HCT116 (cell line): ENCODE measurements around the gene USF2. TPM values are rescaled to one million over a fixed set of nuclear protein-coding genes. Genes with fewer than 3 reads are reported as not detected.

Source experiments
- ATAC-seq: fragments of 200-7000 bp; cut with Tn5 transposase; 2 replicates; pipeline ENCODE4 v1.9.1; 2020; ENCODE audit warnings: mild to moderate bottlenecking, moderate library complexity
- BruUV-seq: library from RNA; stranded (reverse); fragments of 400-500 nt; replicated peaks from 2 replicates; lab custom pipeline; 2021; lab: Mats Ljungman, UMichigan
- CTCF ChIA-PET: fragments of 300-600 bp; sonication (Branson Sonifier 250); formaldehyde crosslinking; loops from one replicate; lab custom pipeline; 2021; ENCODE audit warnings: antibody characterized with exemption; lab: Charles Lee
- POLR2A ChIA-PET: fragments of 300-600, 350-600 bp; sonication (Branson Sonifier 250); formaldehyde crosslinking; loops from one replicate; lab custom pipeline; 2021; ENCODE audit warnings: antibody characterized with exemption; lab: Charles Lee
- RAD21 ChIA-PET, 2 experiments: fragments of 300-600 bp; sonication (Branson Sonifier 250); formaldehyde crosslinking; loops; one replicate each; lab custom pipeline; 2023; ENCODE audit warnings: low total read pairs in 2 of 2; ENCODE audit not compliant: uncharacterized antibody in 2 of 2, unreplicated experiment in 2 of 2, low non-redundant PET in 1 of 2; lab: Charles Lee
- DNase-seq: peaks from one replicate; pipeline ENCODE4 v3.0.0-alpha.2; 2010; ENCODE audit warnings: low read depth, low spot score
- H2AFZ ChIP-seq: fragments of 200-600 bp; shearing (Covaris generic), sonication (generic); 2 replicates; pipeline ENCODE4 v1.6.1; 2017; ENCODE audit warnings: low read depth, mixed run types, mixed read lengths, antibody characterized with exemption, low read length; ENCODE audit not compliant: poor library complexity, severe bottlenecking
- H3K27ac ChIP-seq: 2 replicates; pipeline ENCODE4 v1.5.1; 2012; ENCODE audit warnings: low read depth, low read length
- H3K27me3 ChIP-seq: fragments of 200-600 bp; sonication (generic); 2 replicates; pipeline ENCODE4 v1.6.1; 2016; ENCODE audit warnings: mixed run types, low read length, mixed read lengths; ENCODE audit not compliant: insufficient read depth
- H3K36me3 ChIP-seq, 2 experiments: fragments of 200-500 bp in 1 of 2; fragments of 200-600 bp in 1 of 2; sonication (Bioruptor generic) in 1 of 2; sonication (generic) in 1 of 2; 2 replicates each; pipeline versions ENCODE4 v1.5.1 to v1.6.1; 2014 to 2016; ENCODE audit warnings: low read length in 2 of 2, inconsistent platforms in 1 of 2, mixed read lengths in 1 of 2, mixed run types in 1 of 2; ENCODE audit not compliant: insufficient read depth in 2 of 2, control insufficient read depth in 1 of 2
- H3K4me1 ChIP-seq, 2 experiments: fragments of 200-600 bp in 1 of 2; sonication (generic) in 1 of 2; 2 replicates each; pipeline versions ENCODE4 v1.5.1 to v1.6.1; 2012 to 2017; ENCODE audit warnings: low read length in 2 of 2, inconsistent platforms in 1 of 2, mild to moderate bottlenecking in 1 of 2, mixed read lengths in 1 of 2, mixed run types in 1 of 2, moderate library complexity in 1 of 2; ENCODE audit not compliant: insufficient read depth in 2 of 2, control insufficient read depth in 1 of 2
- H3K4me2 ChIP-seq: fragments of 200-600 bp; sonication (generic); 2 replicates; pipeline ENCODE4 v1.6.1; 2017; ENCODE audit warnings: mixed run types, low read length, mixed read lengths
- H3K4me3 ChIP-seq, 2 experiments: fragments of 200-600 bp in 1 of 2; sonication (generic) in 1 of 2; replicated peaks in 1 of 2; 2 replicates each; pipeline ENCODE4 v1.5.1; 2011 to 2016; ENCODE audit warnings: low read length in 2 of 2, control low read depth in 1 of 2, low read depth in 1 of 2, mild to moderate bottlenecking in 1 of 2, mixed read lengths in 1 of 2, mixed run types in 1 of 2
- H3K79me2 ChIP-seq: fragments of 200-600 bp; sonication (generic); 2 replicates; pipeline ENCODE4 v1.6.1; 2017; ENCODE audit warnings: mild to moderate bottlenecking, mixed run types, low read length, moderate library complexity, mixed read lengths; ENCODE audit not compliant: insufficient read depth
- H3K9ac ChIP-seq: fragments of 200-600 bp; sonication (generic); 2 replicates; pipeline ENCODE4 v1.6.1; 2016; ENCODE audit warnings: low read length, mixed read lengths
- H3K9me2 ChIP-seq: fragments of 200-600 bp; sonication (generic), shearing (Covaris generic); 2 replicates; pipeline ENCODE4 v1.6.1; 2017; ENCODE audit warnings: mixed run types, mild to moderate bottlenecking, moderate library complexity; ENCODE audit not compliant: insufficient read depth
- H3K9me3 ChIP-seq, 2 experiments: fragments of 200-500 bp in 1 of 2; fragments of 200-600 bp in 1 of 2; sonication (Bioruptor generic) in 1 of 2; sonication (generic) in 1 of 2; 2 replicates each; pipeline ENCODE4 v1.6.1; 2014 to 2017; ENCODE audit warnings: low read length in 2 of 2, mixed read lengths in 2 of 2, inconsistent platforms in 1 of 2, low read depth in 1 of 2, mild to moderate bottlenecking in 1 of 2, mixed run types in 1 of 2, moderate library complexity in 1 of 2; ENCODE audit not compliant: control insufficient read depth in 1 of 2, insufficient read depth in 1 of 2
- H4K20me1 ChIP-seq: fragments of 200-600 bp; sonication (generic), shearing (Covaris generic); 2 replicates; pipeline ENCODE4 v1.6.1; 2017; ENCODE audit warnings: mixed run types, mild to moderate bottlenecking, moderate library complexity; ENCODE audit not compliant: insufficient read depth
- ATF3 ChIP-seq: IDR thresholded peaks from 2 replicates; pipeline ENCODE4 v1.6.1; 2012
- CBX3 ChIP-seq: IDR thresholded peaks from 2 replicates; pipeline ENCODE4 v1.6.1; 2012; ENCODE audit warnings: low read depth
- CTCF ChIP-seq, 3 experiments: fragments of 200-600 bp in 1 of 3; sonication (generic) in 1 of 3; IDR thresholded peaks in 2 of 3; conservative IDR thresholded peaks in 1 of 3; 2 replicates each; pipeline ENCODE4 v1.5.1; 2012 to 2017; ENCODE audit warnings: low read depth in 2 of 3, low read length in 2 of 3, antibody characterized with exemption in 1 of 3, borderline replicate concordance in 1 of 3, control low read depth in 1 of 3, mild to moderate bottlenecking in 1 of 3, mixed read lengths in 1 of 3, mixed run types in 1 of 3, moderate library complexity in 1 of 3; ENCODE audit not compliant: insufficient read depth in 1 of 3
- EGR1 ChIP-seq: IDR thresholded peaks from 2 replicates; pipeline ENCODE4 v1.6.1; 2012; ENCODE audit warnings: low read depth
- ELF1 ChIP-seq: IDR thresholded peaks from 2 replicates; pipeline ENCODE4 v1.6.1; 2012; ENCODE audit warnings: low read depth, borderline replicate concordance
- EZH2 ChIP-seq: fragments of 200-600 bp; sonication (generic); IDR thresholded peaks from 2 replicates; pipeline ENCODE4 v1.6.1; 2017; ENCODE audit warnings: antibody characterized with exemption, mixed run types
- EZH2phosphoT487 ChIP-seq: fragments of 200-600 bp; IDR thresholded peaks from 2 replicates; pipeline ENCODE4 v1.6.1; 2018; ENCODE audit warnings: antibody characterized with exemption, borderline replicate concordance
- JUND ChIP-seq: IDR thresholded peaks from 2 replicates; pipeline ENCODE4 v1.6.1; 2012
- MAX ChIP-seq: IDR thresholded peaks from 2 replicates; pipeline ENCODE4 v1.6.1; 2012
- POLR2AphosphoS5 ChIP-seq: IDR thresholded peaks from 2 replicates; pipeline ENCODE4 v1.6.1; 2011; ENCODE audit warnings: mild to moderate bottlenecking, low read depth, low read length, moderate library complexity
- RAD21 ChIP-seq: IDR thresholded peaks from 2 replicates; pipeline ENCODE4 v1.6.1; 2012; ENCODE audit warnings: low read depth, mild to moderate bottlenecking
- REST ChIP-seq: IDR thresholded peaks from 2 replicates; pipeline ENCODE4 v1.6.1; 2012; ENCODE audit warnings: low read depth
- SP1 ChIP-seq: IDR thresholded peaks from 2 replicates; pipeline ENCODE4 v1.6.1; 2012; ENCODE audit warnings: low read depth
- SRF ChIP-seq: IDR thresholded peaks from 2 replicates; pipeline ENCODE4 v1.6.1; 2012; ENCODE audit warnings: low read depth
- ZNF274 ChIP-seq: fragments of 200-500 bp; sonication (Bioruptor generic); IDR thresholded peaks from 2 replicates; pipeline ENCODE4 v1.6.1; 2014; ENCODE audit warnings: mild to moderate bottlenecking, low read depth, low read length, inconsistent platforms
- intact Hi-C: fragments of 100-400 bp; cut with micrococcal nuclease; formaldehyde crosslinking; loops from 2 replicates; pipeline ENCODE4 v1.10.0; 2022
- total RNA-seq: library from RNA; stranded (reverse); gene quantifications from one replicate; pipeline ENCODE4 v1.2.1, GENCODE V29; 2021; ENCODE audit not compliant: unreplicated experiment

Gene USF2
- total RNA-seq, 1 experiment from 2014 or later, result 98.4 TPM

- H3K27ac ChIP-seq, result no peak overlapping the region
- H3K9ac ChIP-seq, result no peak overlapping the region
- TF ChIP-seq MAX (no peak), EZH2 (no peak), EZH2phosphoT487 (no peak), JUND (no peak), EGR1 (no peak)
- H3K36me3 ChIP-seq, result peaks cover 14% of the 10 kb centered on the region in 2 experiments; a peak in 3 of 4 replicates
- ChIA-PET POLR2A (no interaction called here), RAD21 (no interaction called here), CTCF (no interaction called here)
- peaks cover 5% of the 10 kb centered on the region; the same call in 1 of the 2 replicates for H3K79me2 ChIP-seq
- no peak for DNase-seq
- peaks cover 3 to 9% of the 10 kb centered on the region in 2 experiments; a peak in 3 of 4 replicates for H3K4me1 ChIP-seq
- H3K4me2 ChIP-seq, result no peak overlapping the region
- intact Hi-C loops, result no loop called here
- ATAC-seq, result no peak
- H2AFZ ChIP-seq, result no peak overlapping the region
- H4K20me1 ChIP-seq, result no peaks in the 10 kb centered on the region
- no peaks in the 10 kb centered on the region for H3K9me3 ChIP-seq
- no TSS peak for BruUV-seq
- no peaks in the 10 kb centered on the region for H3K9me2 ChIP-seq
- H3K4me3 ChIP-seq, result no peak overlapping the region
- H3K27me3 ChIP-seq, result no peaks in the 10 kb centered on the region
These were observed 5.6 kb downstream of the USF2 start for GRCh38 chr19:35274323-35274722.

- ChIA-PET POLR2A (no interaction called here), RAD21 (no interaction called here), CTCF (no interaction called here)
- no peak for ATAC-seq
- no peak overlapping the region for H3K27ac ChIP-seq
- BruUV-seq, result no TSS peak
- intact Hi-C loops, result no loop called here
- H4K20me1 ChIP-seq, result no peaks in the 10 kb centered on the region
- H3K79me2 ChIP-seq, result no peaks in the 10 kb centered on the region
- no peak for TF ChIP-seq RAD21
- no peak for TF ChIP-seq CTCF (IDR thresholded peaks at IDR 0.05 in 2 of 3, conservative IDR thresholded peaks at IDR 0.05 in 1 of 3; ENCODE audit: borderline replicate concordance in 1 of 3, insufficient read depth in 1 of 3, low read depth in 2 of 3, low read length in 2 of 3)
- no peak for TF ChIP-seq ELF1
- no peak for TF ChIP-seq CBX3
- TF ChIP-seq REST, result no peak
- no peak for TF ChIP-seq EGR1
- TF ChIP-seq MAX, result no peak
- no peak for TF ChIP-seq SP1
- TF ChIP-seq EZH2, result no peak
- no peak for TF ChIP-seq POLR2AphosphoS5
- no peak for TF ChIP-seq SRF
- no peak for TF ChIP-seq ZNF274
- no peak for TF ChIP-seq ATF3
- no peak overlapping the region for H3K4me3 ChIP-seq
- no peak for DNase-seq
- peaks cover 0 to 6% of the 10 kb centered on the region in 2 experiments; a peak in 3 of 4 replicates for H3K36me3 ChIP-seq
- no peaks in the 10 kb centered on the region for H3K9me2 ChIP-seq
- no peak overlapping the region for H3K9ac ChIP-seq
- no peak overlapping the region for H2AFZ ChIP-seq
- H3K9me3 ChIP-seq, result no peaks in the 10 kb centered on the region
- H3K4me1 ChIP-seq, result no peaks in the 10 kb centered on the region
- H3K27me3 ChIP-seq, result no peaks in the 10 kb centered on the region
- H3K4me2 ChIP-seq, result no peak overlapping the region
These were observed 8.0 kb downstream of the USF2 start for GRCh38 chr19:35276706-35277281.
